ENCODE measurements around the gene PBRM1.

DNA sequence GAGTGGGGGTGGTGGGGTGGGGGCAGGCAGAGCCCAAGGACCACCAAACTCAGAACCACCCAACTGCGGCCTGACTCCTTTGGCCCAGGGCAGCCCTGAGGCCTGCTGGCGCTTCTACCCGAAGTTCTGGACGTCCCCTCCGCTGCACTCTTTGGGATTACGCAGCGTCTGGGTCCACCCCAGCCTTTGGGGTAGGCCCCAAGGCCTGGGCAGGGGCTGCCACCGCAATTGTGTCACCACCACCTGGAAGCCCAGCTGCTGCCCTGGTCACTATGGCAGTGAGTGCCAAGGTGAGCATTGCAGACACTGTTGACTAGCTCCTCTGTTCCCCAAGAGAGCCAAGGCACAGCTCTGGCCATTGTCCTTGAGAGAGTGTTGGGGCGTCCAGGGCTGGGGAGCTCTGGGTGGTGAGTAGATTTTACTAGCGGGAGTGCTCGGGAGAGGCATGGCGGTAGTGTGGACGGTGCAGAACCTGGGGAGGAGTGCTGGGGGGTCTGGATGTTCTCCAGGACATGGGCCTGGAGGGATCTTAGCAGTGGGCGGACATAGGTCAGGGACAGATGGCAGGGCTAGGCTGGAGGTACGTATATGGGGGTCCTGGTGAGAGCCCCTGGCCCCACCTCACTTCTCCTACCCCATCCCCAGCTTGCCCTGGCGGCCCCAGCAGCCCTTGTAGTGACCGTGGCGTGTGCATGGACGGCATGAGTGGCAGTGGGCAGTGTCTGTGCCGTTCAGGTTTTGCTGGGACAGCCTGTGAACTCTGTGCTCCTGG lies 164.8 kb downstream of the PBRM1 start:
- TF ChIP-seq, protein P1, sequence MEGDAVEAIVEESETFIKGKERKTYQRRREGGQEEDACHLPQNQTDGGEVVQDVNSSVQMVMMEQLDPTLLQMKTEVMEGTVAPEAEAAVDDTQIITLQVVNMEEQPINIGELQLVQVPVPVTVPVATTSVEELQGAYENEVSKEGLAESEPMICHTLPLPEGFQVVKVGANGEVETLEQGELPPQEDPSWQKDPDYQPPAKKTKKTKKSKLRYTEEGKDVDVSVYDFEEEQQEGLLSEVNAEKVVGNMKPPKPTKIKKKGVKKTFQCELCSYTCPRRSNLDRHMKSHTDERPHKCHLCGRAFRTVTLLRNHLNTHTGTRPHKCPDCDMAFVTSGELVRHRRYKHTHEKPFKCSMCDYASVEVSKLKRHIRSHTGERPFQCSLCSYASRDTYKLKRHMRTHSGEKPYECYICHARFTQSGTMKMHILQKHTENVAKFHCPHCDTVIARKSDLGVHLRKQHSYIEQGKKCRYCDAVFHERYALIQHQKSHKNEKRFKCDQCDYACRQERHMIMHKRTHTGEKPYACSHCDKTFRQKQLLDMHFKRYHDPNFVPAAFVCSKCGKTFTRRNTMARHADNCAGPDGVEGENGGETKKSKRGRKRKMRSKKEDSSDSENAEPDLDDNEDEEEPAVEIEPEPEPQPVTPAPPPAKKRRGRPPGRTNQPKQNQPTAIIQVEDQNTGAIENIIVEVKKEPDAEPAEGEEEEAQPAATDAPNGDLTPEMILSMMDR (conservative IDR thresholded peaks at IDR 0.05), result no peak
- TF ChIP-seq EZH2 (IDR thresholded peaks at IDR 0.05; ENCODE audit: low read depth), result no peak
